ENCODE results near the gene SNX14. TPM values are rescaled to one million over a fixed set of nuclear protein-coding genes. Genes with fewer than 3 reads are reported as not detected.
A peak's percentile ranks its signal among the peaks of the same experiment; 100 is the strongest.

SNX14 gene
- total RNA-seq, 1 experiment from 2014 or later, result 30.4 TPM

- H3K36me3 ChIP-seq (ENCODE audit: insufficient read depth, low read length, poor library complexity, severe bottlenecking), result peaks cover 37% of the 10 kb centered on the region
- ChIA-PET POLR2A (ENCODE audit: low non-redundant PET) (interaction anchor here (0.6 to 3.0 kb wide), 6 partner anchors 30 to 313 kb away, joined by 3 to 37 read pairs (median 8); no protein-coding TSS in a partner anchor), CTCF (no interaction called here)
- BruUV-seq (replicated peaks), result no TSS peak
- H3K4me3 ChIP-seq (ENCODE audit: low read depth, low read length, poor library complexity, severe bottlenecking), result peak overlapping the region; percentile 98
- H3K27ac ChIP-seq (ENCODE audit: low read depth, low read length, poor library complexity, severe bottlenecking), result peak overlapping the region; percentile 100
- no peaks in the 10 kb centered on the region for H3K27me3 ChIP-seq (replicated peaks; ENCODE audit: insufficient read depth, low read depth, low read length, poor library complexity)
- intact Hi-C loops (cut with micrococcal nuclease; ENCODE audit: unreplicated experiment), result no loop called here
- TF ChIP-seq EZH2 (IDR thresholded peaks at IDR 0.05; ENCODE audit: borderline replicate concordance, low read depth, low read length, poor library complexity, severe bottlenecking) (no peak), CTCF (conservative IDR thresholded peaks at IDR 0.05; ENCODE audit: low read depth, low read length) (no peak)
- no peaks in the 10 kb centered on the region for H3K9me3 ChIP-seq (ENCODE audit: low read depth, low read length, poor library complexity, severe bottlenecking)
- peak; percentile 57 for DNase-seq (ENCODE audit: low spot score)
- H3K4me1 ChIP-seq (ENCODE audit: insufficient read depth, low read length, poor library complexity, severe bottlenecking), result peaks cover 31% of the 10 kb centered on the region
These were observed 48.5 kb upstream of the SNX14 start for GRCh38 chr6:85641897-85642773.

GRCh38 chr6:85641522-85641896 is 47.9 kb upstream of the SNX14 start:
- H3K4me1 ChIP-seq (ENCODE audit: insufficient read depth, low read length, poor library complexity, severe bottlenecking), result peaks cover 31% of the 10 kb centered on the region
- BruUV-seq (replicated peaks), result no TSS peak
- H3K9me3 ChIP-seq (ENCODE audit: low read depth, low read length, poor library complexity, severe bottlenecking), result no peaks in the 10 kb centered on the region
- peaks cover 43% of the 10 kb centered on the region for H3K36me3 ChIP-seq (ENCODE audit: insufficient read depth, low read length, poor library complexity, severe bottlenecking)
- H3K4me3 ChIP-seq (ENCODE audit: low read depth, low read length, poor library complexity, severe bottlenecking), result peak overlapping the region; percentile 98
- peak overlapping the region; percentile 100 for H3K27ac ChIP-seq (ENCODE audit: low read depth, low read length, poor library complexity, severe bottlenecking)
- intact Hi-C loops (cut with micrococcal nuclease; ENCODE audit: unreplicated experiment), result no loop called here
- TF ChIP-seq EZH2 (IDR thresholded peaks at IDR 0.05; ENCODE audit: borderline replicate concordance, low read depth, low read length, poor library complexity, severe bottlenecking) (no peak), CTCF (conservative IDR thresholded peaks at IDR 0.05; ENCODE audit: low read depth, low read length) (no peak)
- no peaks in the 10 kb centered on the region for H3K27me3 ChIP-seq (replicated peaks; ENCODE audit: insufficient read depth, low read depth, low read length, poor library complexity)
- peak; percentile 12 for DNase-seq (ENCODE audit: low spot score)
- POLR2A ChIA-PET (ENCODE audit: low non-redundant PET), result interaction anchor here (0.6 to 1.0 kb wide), 2 partner anchors 37 to 314 kb away, joined by 3 to 4 read pairs; no protein-coding TSS in a partner anchor
- CTCF ChIA-PET, result no interaction called here

GRCh38 chr6:85640821-85641220 is 47.2 kb upstream of the SNX14 start:
- TF ChIP-seq EZH2 (IDR thresholded peaks at IDR 0.05; ENCODE audit: borderline replicate concordance, low read depth, low read length, poor library complexity, severe bottlenecking), result no peak
- TF ChIP-seq CTCF (conservative IDR thresholded peaks at IDR 0.05; ENCODE audit: low read depth, low read length), result no peak
- Histone ChIP-seq H3K27me3 (replicated peaks; ENCODE audit: insufficient read depth, low read depth, low read length, poor library complexity) (no peaks in the 10 kb centered on the region), H3K4me1 (ENCODE audit: insufficient read depth, low read length, poor library complexity, severe bottlenecking) (peaks cover 31% of the 10 kb centered on the region), H3K4me3 (ENCODE audit: low read depth, low read length, poor library complexity, severe bottlenecking) (peak overlapping the region; percentile 98), H3K36me3 (ENCODE audit: insufficient read depth, low read length, poor library complexity, severe bottlenecking) (peaks cover 50% of the 10 kb centered on the region), H3K27ac (ENCODE audit: low read depth, low read length, poor library complexity, severe bottlenecking) (no peak overlapping the region), H3K9me3 (ENCODE audit: low read depth, low read length, poor library complexity, severe bottlenecking) (no peaks in the 10 kb centered on the region)
- intact Hi-C loops (cut with micrococcal nuclease; ENCODE audit: unreplicated experiment), result no loop called here
- ChIA-PET CTCF (no interaction called here), POLR2A (ENCODE audit: low non-redundant PET) (interaction anchor here (1.0 kb wide), 1 partner anchor 38 kb away, joined by 4 read pairs; no protein-coding TSS in a partner anchor)
- DNase-seq (ENCODE audit: low spot score), result no peak
- no TSS peak for BruUV-seq (replicated peaks)
